ENCODE data around the gene HSD17B12. TPM values are rescaled to one million over a fixed set of nuclear protein-coding genes. Genes with fewer than 3 reads are reported as not detected.

Gene HSD17B12
- total RNA-seq, 1 experiment from 2014 or later = 307 TPM

DNA sequence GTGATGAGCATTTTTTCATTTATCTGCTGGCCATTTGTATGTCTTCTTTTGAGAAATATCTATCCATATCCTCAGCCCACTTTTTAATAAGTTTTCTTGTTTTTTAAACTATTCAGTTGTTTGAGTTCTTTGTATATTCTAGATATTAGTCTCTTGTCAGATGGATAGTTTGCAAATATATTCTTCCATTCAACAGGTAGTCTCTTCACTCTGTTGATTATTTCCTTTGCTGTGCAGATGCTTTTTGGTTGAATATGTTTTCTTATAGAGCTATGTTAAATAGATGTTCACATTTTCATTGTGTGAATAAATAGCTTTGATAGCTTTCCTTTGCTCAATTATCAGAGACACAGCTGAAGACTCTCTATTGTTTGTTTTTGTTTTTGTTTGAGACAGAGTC, 131.9 kb downstream of the HSD17B12 start:
- Histone ChIP-seq H3K27me3 (replicated peaks; ENCODE audit: insufficient read depth, low read depth, low read length, poor library complexity) (no peaks in the 10 kb centered on the region), H3K4me1 (ENCODE audit: insufficient read depth, low read length, poor library complexity, severe bottlenecking) (peaks cover 11% of the 10 kb centered on the region), H3K27ac (ENCODE audit: low read depth, low read length, poor library complexity, severe bottlenecking) (no peak overlapping the region), H3K4me3 (ENCODE audit: low read depth, low read length, poor library complexity, severe bottlenecking) (no peak overlapping the region), H3K9me3 (ENCODE audit: low read depth, low read length, poor library complexity, severe bottlenecking) (no peaks in the 10 kb centered on the region), H3K36me3 (ENCODE audit: insufficient read depth, low read length, poor library complexity, severe bottlenecking) (peaks cover 13% of the 10 kb centered on the region)
- POLR2A ChIA-PET (ENCODE audit: low non-redundant PET) = interaction anchor here (0.6 kb wide), 1 partner anchor 150 kb away, joined by 17 read pairs; no protein-coding TSS in a partner anchor
- TF ChIP-seq EZH2 (IDR thresholded peaks at IDR 0.05; ENCODE audit: borderline replicate concordance, low read depth, low read length, poor library complexity, severe bottlenecking) = no peak
- TF ChIP-seq, protein P1, sequence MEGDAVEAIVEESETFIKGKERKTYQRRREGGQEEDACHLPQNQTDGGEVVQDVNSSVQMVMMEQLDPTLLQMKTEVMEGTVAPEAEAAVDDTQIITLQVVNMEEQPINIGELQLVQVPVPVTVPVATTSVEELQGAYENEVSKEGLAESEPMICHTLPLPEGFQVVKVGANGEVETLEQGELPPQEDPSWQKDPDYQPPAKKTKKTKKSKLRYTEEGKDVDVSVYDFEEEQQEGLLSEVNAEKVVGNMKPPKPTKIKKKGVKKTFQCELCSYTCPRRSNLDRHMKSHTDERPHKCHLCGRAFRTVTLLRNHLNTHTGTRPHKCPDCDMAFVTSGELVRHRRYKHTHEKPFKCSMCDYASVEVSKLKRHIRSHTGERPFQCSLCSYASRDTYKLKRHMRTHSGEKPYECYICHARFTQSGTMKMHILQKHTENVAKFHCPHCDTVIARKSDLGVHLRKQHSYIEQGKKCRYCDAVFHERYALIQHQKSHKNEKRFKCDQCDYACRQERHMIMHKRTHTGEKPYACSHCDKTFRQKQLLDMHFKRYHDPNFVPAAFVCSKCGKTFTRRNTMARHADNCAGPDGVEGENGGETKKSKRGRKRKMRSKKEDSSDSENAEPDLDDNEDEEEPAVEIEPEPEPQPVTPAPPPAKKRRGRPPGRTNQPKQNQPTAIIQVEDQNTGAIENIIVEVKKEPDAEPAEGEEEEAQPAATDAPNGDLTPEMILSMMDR (conservative IDR thresholded peaks at IDR 0.05; ENCODE audit: low read depth, low read length) = no peak
- CTCF ChIA-PET = interaction anchor here (0.7 kb wide), 1 partner anchor 127 kb away, joined by 3 read pairs; no protein-coding TSS in a partner anchor
- no peak for DNase-seq (ENCODE audit: low spot score)
- BruUV-seq (replicated peaks) = no TSS peak
- intact Hi-C loops (cut with micrococcal nuclease; ENCODE audit: unreplicated experiment) = no loop called here

- no peaks in the 10 kb centered on the region for H3K4me1 ChIP-seq (ENCODE audit: insufficient read depth, low read length, poor library complexity, severe bottlenecking)
- H3K27me3 ChIP-seq (replicated peaks; ENCODE audit: insufficient read depth, low read depth, low read length, poor library complexity) = no peaks in the 10 kb centered on the region
- DNase-seq (ENCODE audit: low spot score) = no peak
- intact Hi-C loops (cut with micrococcal nuclease; ENCODE audit: unreplicated experiment) = no loop called here
- H3K4me3 ChIP-seq (ENCODE audit: low read depth, low read length, poor library complexity, severe bottlenecking) = no peak overlapping the region
- no peak overlapping the region for H3K27ac ChIP-seq (ENCODE audit: low read depth, low read length, poor library complexity, severe bottlenecking)
- no peaks in the 10 kb centered on the region for H3K9me3 ChIP-seq (ENCODE audit: low read depth, low read length, poor library complexity, severe bottlenecking)
- TF ChIP-seq, protein P1 (conservative IDR thresholded peaks at IDR 0.05; ENCODE audit: low read depth, low read length) = no peak
- no peak for TF ChIP-seq EZH2 (IDR thresholded peaks at IDR 0.05; ENCODE audit: borderline replicate concordance, low read depth, low read length, poor library complexity, severe bottlenecking)
- ChIA-PET CTCF (no interaction called here), POLR2A (ENCODE audit: low non-redundant PET) (no interaction called here)
- BruUV-seq (replicated peaks) = no TSS peak
- peaks cover 35% of the 10 kb centered on the region for H3K36me3 ChIP-seq (ENCODE audit: insufficient read depth, low read length, poor library complexity, severe bottlenecking)
Measured at GRCh38 chr11:43818220-43818619, 137.7 kb downstream of the HSD17B12 start.

- Histone ChIP-seq H3K4me3 (ENCODE audit: low read depth, low read length, poor library complexity, severe bottlenecking) (no peak overlapping the region), H3K4me1 (ENCODE audit: insufficient read depth, low read length, poor library complexity, severe bottlenecking) (no peaks in the 10 kb centered on the region), H3K9me3 (ENCODE audit: low read depth, low read length, poor library complexity, severe bottlenecking) (no peaks in the 10 kb centered on the region), H3K36me3 (ENCODE audit: insufficient read depth, low read length, poor library complexity, severe bottlenecking) (peaks cover 36% of the 10 kb centered on the region), H3K27me3 (replicated peaks; ENCODE audit: insufficient read depth, low read depth, low read length, poor library complexity) (no peaks in the 10 kb centered on the region), H3K27ac (ENCODE audit: low read depth, low read length, poor library complexity, severe bottlenecking) (no peak overlapping the region)
- no peak for DNase-seq (ENCODE audit: low spot score)
- intact Hi-C loops (cut with micrococcal nuclease; ENCODE audit: unreplicated experiment) = loop anchor here (5.0 kb wide), 1 partner anchor 263 kb away; no protein-coding TSS in a partner anchor
- POLR2A ChIA-PET (ENCODE audit: low non-redundant PET) = no interaction called here
- no TSS peak for BruUV-seq (replicated peaks)
- TF ChIP-seq EZH2 (IDR thresholded peaks at IDR 0.05; ENCODE audit: borderline replicate concordance, low read depth, low read length, poor library complexity, severe bottlenecking) = no peak
- TF ChIP-seq, protein P1 (conservative IDR thresholded peaks at IDR 0.05; ENCODE audit: low read depth, low read length) = no peak
- CTCF ChIA-PET = no interaction called here
Measured at GRCh38 chr11:43819926-43820325, 139.4 kb downstream of the HSD17B12 start.
